Measurements from ENCODE around the gene TMEM181.
"Not testable (repeated sequence)": the region's sequence is repeated elsewhere in the genome, so short reads cannot be mapped to it uniquely, and the experiment has no call there.

TMEM181 gene

GRCh38 chr6:158610319-158610968 lies 50.6 kb downstream of the TMEM181 start:
- in situ Hi-C loops (cut with HindIII; ENCODE audit: low pct_ligation_motif_present, low sequenced_read_pairs): no loop called here
- Histone ChIP-seq H3K36me3 (replicated peaks) (peaks cover 52% of the 10 kb centered on the region), H3K27ac (no peak overlapping the region), H3K4me3 (ENCODE audit: low read depth, low read length) (no peak overlapping the region), H3K27me3 (replicated peaks) (no peaks in the 10 kb centered on the region)
- TF ChIP-seq CTCF (IDR thresholded peaks at IDR 0.05; ENCODE audit: low read depth, low read length, missing control alignments): no peak
- DNase-seq: no peak

- TF ChIP-seq CTCF (IDR thresholded peaks at IDR 0.05; ENCODE audit: low read depth, low read length, missing control alignments): no peak
- DNase-seq: no peak
- H3K36me3 ChIP-seq (replicated peaks): peaks cover 47% of the 10 kb centered on the region
- H3K27me3 ChIP-seq (replicated peaks): no peaks in the 10 kb centered on the region
- no peak overlapping the region for H3K4me3 ChIP-seq (ENCODE audit: low read depth, low read length)
- in situ Hi-C loops (cut with HindIII; ENCODE audit: low pct_ligation_motif_present, low sequenced_read_pairs): no loop called here
- no peak overlapping the region for H3K27ac ChIP-seq
Observed at GRCh38 chr6:158611039-158611438, 51.1 kb downstream of the TMEM181 start.

- no peak for DNase-seq
- Histone ChIP-seq H3K36me3 (replicated peaks) (peaks cover 45% of the 10 kb centered on the region), H3K27me3 (replicated peaks) (no peaks in the 10 kb centered on the region), H3K27ac (no peak overlapping the region), H3K4me3 (ENCODE audit: low read depth, low read length) (no peak overlapping the region)
- in situ Hi-C loops (cut with HindIII; ENCODE audit: low pct_ligation_motif_present, low sequenced_read_pairs): no loop called here
- TF ChIP-seq CTCF (IDR thresholded peaks at IDR 0.05; ENCODE audit: low read depth, low read length, missing control alignments): no peak
Observed at GRCh38 chr6:158611541-158612370, 51.9 kb downstream of the TMEM181 start.

- H3K27me3 ChIP-seq (replicated peaks); in situ Hi-C loops (cut with HindIII; ENCODE audit: low pct_ligation_motif_present, low sequenced_read_pairs); H3K27ac ChIP-seq; DNase-seq; H3K4me3 ChIP-seq (ENCODE audit: low read depth, low read length): not testable (repeated sequence)
- H3K36me3 ChIP-seq (replicated peaks): peaks cover 25% of the 10 kb centered on the region
Observed at GRCh38 chr6:158614606-158615005, 54.7 kb downstream of the TMEM181 start.

- H3K27me3 ChIP-seq (replicated peaks); H3K4me3 ChIP-seq (ENCODE audit: low read depth, low read length); H3K27ac ChIP-seq; DNase-seq; in situ Hi-C loops (cut with HindIII; ENCODE audit: low pct_ligation_motif_present, low sequenced_read_pairs): not testable (repeated sequence)
- peaks cover 23% of the 10 kb centered on the region for H3K36me3 ChIP-seq (replicated peaks)
Observed at GRCh38 chr6:158618289-158618688, 58.4 kb downstream of the TMEM181 start.

- in situ Hi-C loops (cut with HindIII; ENCODE audit: low pct_ligation_motif_present, low sequenced_read_pairs): no loop called here
- H3K36me3 ChIP-seq (replicated peaks): peaks cover 20% of the 10 kb centered on the region
Observed at GRCh38 chr6:158619922-158620801, 60.3 kb downstream of the TMEM181 start.

More at GRCh38 chr6:158619922-158620801, 60.3 kb downstream of the TMEM181 start:
- Histone ChIP-seq H3K4me3 (ENCODE audit: low read depth, low read length) (no peak overlapping the region), H3K27ac (no peak overlapping the region), H3K27me3 (replicated peaks) (no peaks in the 10 kb centered on the region)
- TF ChIP-seq CTCF (IDR thresholded peaks at IDR 0.05; ENCODE audit: low read depth, low read length, missing control alignments): no peak
- no peak for DNase-seq

All from brain microvascular endothelial cell (primary cell).